Measurements from ENCODE around the gene KCTD16. TPM values are rescaled to one million over a fixed set of nuclear protein-coding genes. Genes with fewer than 3 reads are reported as not detected.

The KCTD16 gene
- total and polyA plus RNA-seq, 10 donors: under 0.01 to 0.24 (median 0.17) TPM

DNA sequence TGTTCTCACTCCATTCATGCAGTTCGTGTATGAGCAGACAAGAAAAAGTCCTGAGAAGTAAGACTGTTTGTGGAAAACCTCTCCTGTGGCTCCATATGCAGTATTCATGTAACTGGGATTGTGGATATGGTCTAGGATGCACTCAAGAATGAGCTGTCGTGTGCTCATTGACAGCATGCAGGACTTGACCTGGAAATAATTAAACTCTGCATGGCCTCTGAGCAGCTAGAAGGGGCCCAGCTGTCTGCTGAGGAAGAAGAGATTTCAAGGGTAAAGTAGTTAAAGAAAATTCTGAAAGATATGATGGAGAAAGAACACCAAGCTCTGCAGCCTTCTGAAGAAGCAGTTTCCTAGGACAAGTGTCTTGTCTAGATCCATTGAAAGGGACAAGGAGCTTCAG, 89.4 kb downstream of the KCTD16 start:
- H3K36me3 ChIP-seq: no peaks in the 10 kb centered on the region
- no peaks in the 10 kb centered on the region for H3K27me3 ChIP-seq (replicated peaks in 1 of 7)
- intact Hi-C loops (cut with DNase I; ENCODE audit: low total_unique reads): no loop called here
- no peaks in the 10 kb centered on the region for H3K4me1 ChIP-seq
- 46 to 83% (median 60%) methylated on average over 2 of the region's 2 CpGs for WGBS, 5 donors
- DNase-seq: no peak
- H3K4me3 ChIP-seq: no peak overlapping the region
- TF ChIP-seq, protein P1, sequence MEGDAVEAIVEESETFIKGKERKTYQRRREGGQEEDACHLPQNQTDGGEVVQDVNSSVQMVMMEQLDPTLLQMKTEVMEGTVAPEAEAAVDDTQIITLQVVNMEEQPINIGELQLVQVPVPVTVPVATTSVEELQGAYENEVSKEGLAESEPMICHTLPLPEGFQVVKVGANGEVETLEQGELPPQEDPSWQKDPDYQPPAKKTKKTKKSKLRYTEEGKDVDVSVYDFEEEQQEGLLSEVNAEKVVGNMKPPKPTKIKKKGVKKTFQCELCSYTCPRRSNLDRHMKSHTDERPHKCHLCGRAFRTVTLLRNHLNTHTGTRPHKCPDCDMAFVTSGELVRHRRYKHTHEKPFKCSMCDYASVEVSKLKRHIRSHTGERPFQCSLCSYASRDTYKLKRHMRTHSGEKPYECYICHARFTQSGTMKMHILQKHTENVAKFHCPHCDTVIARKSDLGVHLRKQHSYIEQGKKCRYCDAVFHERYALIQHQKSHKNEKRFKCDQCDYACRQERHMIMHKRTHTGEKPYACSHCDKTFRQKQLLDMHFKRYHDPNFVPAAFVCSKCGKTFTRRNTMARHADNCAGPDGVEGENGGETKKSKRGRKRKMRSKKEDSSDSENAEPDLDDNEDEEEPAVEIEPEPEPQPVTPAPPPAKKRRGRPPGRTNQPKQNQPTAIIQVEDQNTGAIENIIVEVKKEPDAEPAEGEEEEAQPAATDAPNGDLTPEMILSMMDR (IDR thresholded peaks at IDR 0.05 in 8 of 11, conservative IDR thresholded peaks at IDR 0.05 in 3 of 11): no peak
- TF ChIP-seq POLR2AphosphoS5 (IDR thresholded peaks at IDR 0.05): no peak
- no peak overlapping the region for H3K27ac ChIP-seq
- no peaks in the 10 kb centered on the region for H3K9me3 ChIP-seq

DNA sequence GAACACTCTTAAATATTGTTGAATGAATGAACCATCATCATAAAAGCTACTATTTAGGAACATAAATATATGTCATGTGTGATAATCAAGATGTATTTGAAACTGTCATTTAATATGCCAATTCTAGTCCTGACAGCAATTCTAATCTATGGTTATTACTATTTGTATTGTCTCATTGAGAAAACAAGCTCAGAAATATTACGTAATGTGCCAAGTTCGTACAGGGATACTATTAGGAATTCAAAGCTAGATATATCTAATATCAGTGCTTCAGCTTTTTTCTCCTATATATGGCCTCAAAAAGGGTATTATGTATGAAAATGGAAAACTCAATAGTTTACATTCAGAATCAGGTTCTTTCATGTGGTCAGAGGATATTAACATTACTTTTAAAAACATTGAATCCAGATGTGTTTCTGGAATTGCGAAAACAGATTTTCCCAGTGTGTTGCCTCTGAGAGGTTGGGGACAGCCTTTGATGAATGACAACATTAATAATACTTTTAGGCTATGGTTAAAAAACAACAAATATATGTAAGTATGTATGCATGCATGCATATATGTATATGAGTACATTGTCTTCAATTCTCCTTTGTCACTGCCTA, 95.1 kb downstream of the KCTD16 start:
- H3K27ac ChIP-seq: no peak overlapping the region
- H3K27me3 ChIP-seq (replicated peaks in 1 of 7): peaks cover 0 to 19% (median 0%) of the 10 kb centered on the region in 7 donors
- WGBS, 5 donors: 78 to 95% (median 85%) methylated on average over 3 of the region's 3 CpGs
- no peak for TF ChIP-seq POLR2AphosphoS5 (IDR thresholded peaks at IDR 0.05)
- TF ChIP-seq POLR2A (IDR thresholded peaks at IDR 0.05): no peak
- TF ChIP-seq, protein P1 (IDR thresholded peaks at IDR 0.05 in 8 of 11, conservative IDR thresholded peaks at IDR 0.05 in 3 of 11): no peak
- DNase-seq: no peak
- H3K4me3 ChIP-seq: no peak overlapping the region
- intact Hi-C loops (cut with DNase I; ENCODE audit: low total_unique reads): no loop called here
- H3K4me1 ChIP-seq: no peaks in the 10 kb centered on the region
- H3K9me3 ChIP-seq: peaks cover 0 to 18% (median 0%) of the 10 kb centered on the region in 8 donors
- H3K36me3 ChIP-seq: no peaks in the 10 kb centered on the region

DNA sequence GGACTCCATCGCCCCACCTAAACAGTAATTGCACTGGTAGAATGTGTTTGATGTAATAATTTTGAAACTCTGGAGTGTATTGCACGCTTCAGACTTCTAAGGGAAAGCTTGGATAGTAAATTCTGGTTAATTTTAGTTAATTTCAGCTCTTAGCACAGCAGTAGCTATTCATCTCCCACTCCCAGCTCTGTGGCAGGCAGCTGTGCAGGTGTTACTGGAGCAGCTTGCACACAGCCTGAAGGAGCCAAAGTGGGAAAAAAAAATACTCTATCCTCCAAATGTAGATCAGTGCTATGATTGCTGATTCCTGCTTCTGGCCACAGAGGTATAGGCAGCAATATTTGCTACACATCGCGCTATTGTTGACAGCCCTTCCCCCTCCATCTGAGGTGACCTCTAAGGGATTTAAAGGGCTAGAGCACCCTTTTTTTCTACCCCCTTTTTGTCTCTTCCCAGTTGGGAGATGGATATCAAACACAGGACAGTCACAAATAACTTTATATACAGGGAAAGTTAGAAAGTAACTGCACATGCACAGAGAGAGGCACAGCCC, 97.4 kb downstream of the KCTD16 start:
- H3K27ac ChIP-seq: no peak overlapping the region
- WGBS, 5 donors: 71 to 79% (median 74%) methylated on average over 4 of the region's 4 CpGs
- no peaks in the 10 kb centered on the region for H3K4me1 ChIP-seq
- no peak overlapping the region for H3K4me3 ChIP-seq
- TF ChIP-seq POLR2A (IDR thresholded peaks at IDR 0.05) (no peak), POLR2AphosphoS5 (IDR thresholded peaks at IDR 0.05) (no peak)
- TF ChIP-seq, protein P1 (IDR thresholded peaks at IDR 0.05 in 8 of 11, conservative IDR thresholded peaks at IDR 0.05 in 3 of 11): no peak
- H3K9me3 ChIP-seq: peaks cover 0 to 25% (median 6%) of the 10 kb centered on the region in 8 donors
- DNase-seq: no peak
- H3K27me3 ChIP-seq (replicated peaks in 1 of 7): peaks cover 0 to 19% (median 0%) of the 10 kb centered on the region in 7 donors
- intact Hi-C loops (cut with DNase I; ENCODE audit: low total_unique reads): no loop called here
- H3K36me3 ChIP-seq: no peaks in the 10 kb centered on the region

DNA sequence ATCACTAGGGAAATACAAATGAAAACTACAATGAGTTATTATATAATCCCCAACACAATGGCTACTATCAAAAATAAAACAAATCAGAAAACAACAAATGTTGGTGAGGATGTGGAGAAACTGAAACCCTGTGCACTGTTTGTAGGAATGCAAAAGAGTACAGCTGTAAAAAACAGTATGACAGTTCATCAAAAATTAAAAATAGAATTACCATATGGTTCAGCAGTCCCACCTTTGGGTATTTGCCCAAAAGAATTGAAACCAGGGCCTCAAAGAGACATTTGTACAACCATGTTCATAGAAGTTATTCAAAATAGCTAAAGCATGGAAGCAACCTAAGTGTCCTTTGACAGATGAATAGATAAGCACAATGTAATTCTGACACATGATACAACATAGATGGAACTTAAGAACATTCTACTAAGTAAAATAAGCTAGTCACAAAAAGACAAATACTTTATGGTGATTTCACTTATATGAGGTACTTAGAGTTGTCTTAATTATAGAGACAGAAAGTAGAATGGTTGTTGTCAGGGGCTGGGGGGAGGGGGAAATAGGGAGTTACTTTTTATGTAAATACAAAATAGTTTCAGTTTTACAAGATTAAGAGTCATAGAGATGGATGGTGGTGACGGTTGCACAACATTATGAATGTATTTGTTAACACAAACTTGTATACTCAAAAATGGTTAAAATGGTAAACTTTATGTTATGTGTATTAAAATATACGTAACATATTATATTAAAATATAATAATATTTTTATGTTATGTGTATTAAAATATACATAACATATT, 102.8 kb downstream of the KCTD16 start:
- peaks cover 0 to 6% (median 0%) of the 10 kb centered on the region in 7 donors for H3K27me3 ChIP-seq (replicated peaks in 1 of 7)
- H3K9me3 ChIP-seq: peaks cover 0 to 18% (median 6%) of the 10 kb centered on the region in 8 donors
- WGBS, 5 donors: 72 to 84% (median 74%) methylated on average over 2 of the region's 2 CpGs
- TF ChIP-seq POLR2AphosphoS5 (IDR thresholded peaks at IDR 0.05): no peak
- no peaks in the 10 kb centered on the region for H3K36me3 ChIP-seq
- H3K4me3 ChIP-seq: no peak overlapping the region
- intact Hi-C loops (cut with DNase I; ENCODE audit: low total_unique reads): no loop called here
- no peak overlapping the region for H3K27ac ChIP-seq
- no peaks in the 10 kb centered on the region for H3K4me1 ChIP-seq
- DNase-seq: no peak
